Memory B cell (primary cell): ENCODE data around the gene ONECUT1.

Source experiments
- ATAC-seq: fragments of 150-1000 bp; cut with Tn5 transposase; 2 replicates; pipeline ENCODE4 v1.10.0; 2021; ENCODE audit warnings: low read depth, mild to moderate bottlenecking, moderate library complexity
- DNase-seq, 2 donors: peaks; one replicate each; pipeline ENCODE4 v3.0.0; 2022; ENCODE audit warnings: low spot score in 2 of 2
- H3K27ac Mint-ChIP-seq: one replicate; pipeline ENCODE4 v1.8.0; 2022; ENCODE audit warnings: mild to moderate bottlenecking, moderate library complexity, mixed read lengths
- H3K27me3 Mint-ChIP-seq: one replicate; pipeline ENCODE4 v1.8.0; 2022; ENCODE audit warnings: mixed read lengths
- H3K36me3 Mint-ChIP-seq: one replicate; pipeline ENCODE4 v1.8.0; 2022; ENCODE audit warnings: mild to moderate bottlenecking, mixed read lengths
- H3K4me1 Mint-ChIP-seq: one replicate; pipeline ENCODE4 v1.8.0; 2022; ENCODE audit warnings: mixed read lengths
- H3K4me3 Mint-ChIP-seq: one replicate; pipeline ENCODE4 v1.8.0; 2022; ENCODE audit warnings: mild to moderate bottlenecking, moderate library complexity, mixed read lengths
- H3K9me3 Mint-ChIP-seq: one replicate; pipeline ENCODE4 v1.8.0; 2022; ENCODE audit warnings: mixed read lengths

Gene ONECUT1

DNA sequence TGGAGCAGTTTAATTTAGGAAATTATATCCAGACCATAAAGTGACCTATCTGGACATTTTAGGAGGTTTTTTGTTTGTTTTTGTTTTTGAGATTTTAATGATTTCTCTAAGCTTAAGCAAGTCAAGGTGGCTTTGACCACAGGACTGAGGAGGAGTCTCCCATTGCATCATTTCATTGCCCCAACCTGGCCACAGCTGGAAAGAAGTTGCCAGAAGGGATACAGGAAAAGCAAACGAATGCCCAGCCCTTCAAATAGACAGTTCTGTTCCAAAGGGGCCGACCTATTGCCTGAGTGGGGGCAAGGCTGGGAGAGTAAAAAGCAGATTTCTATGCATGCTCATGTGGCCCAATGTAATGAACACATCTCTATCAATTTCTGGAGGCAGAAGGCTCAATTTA lies 12.0 kb upstream of the ONECUT1 start:
- DNase-seq (no peak), ATAC-seq (no peak)
- Mint-ChIP-seq H3K27me3 (peaks cover 30% of the 10 kb centered on the region), H3K9me3 (peaks cover 2% of the 10 kb centered on the region), H3K4me3 (no peak overlapping the region), H3K4me1 (peaks cover 10% of the 10 kb centered on the region), H3K27ac (no peak overlapping the region), H3K36me3 (peaks cover 2% of the 10 kb centered on the region)

DNA sequence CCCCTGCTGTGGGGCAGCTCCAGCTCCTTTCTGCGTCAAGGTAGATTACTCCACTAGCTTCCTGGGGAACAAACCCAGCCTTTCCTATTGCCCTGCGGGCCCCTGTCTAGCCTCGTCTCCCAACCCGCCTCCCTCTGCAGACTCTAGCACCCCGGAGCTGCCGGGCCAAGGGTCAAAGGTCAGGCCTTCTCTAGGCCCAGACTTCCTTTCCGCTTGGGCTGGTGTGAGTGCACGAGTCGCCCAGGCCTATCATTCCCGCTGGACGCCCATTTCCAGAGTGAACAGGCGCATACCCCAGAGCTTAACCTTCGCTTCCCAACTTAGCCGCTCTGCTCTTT lies 11.6 kb upstream of the ONECUT1 start:
- peaks cover 33% of the 10 kb centered on the region for H3K27me3 Mint-ChIP-seq
- H3K4me1 Mint-ChIP-seq: peaks cover 14% of the 10 kb centered on the region
- peaks cover 6% of the 10 kb centered on the region for H3K9me3 Mint-ChIP-seq
- H3K27ac Mint-ChIP-seq: no peak overlapping the region
- ATAC-seq (no peak), DNase-seq (no peak)
- no peak overlapping the region for H3K4me3 Mint-ChIP-seq
- peaks cover 5% of the 10 kb centered on the region for H3K36me3 Mint-ChIP-seq

DNA sequence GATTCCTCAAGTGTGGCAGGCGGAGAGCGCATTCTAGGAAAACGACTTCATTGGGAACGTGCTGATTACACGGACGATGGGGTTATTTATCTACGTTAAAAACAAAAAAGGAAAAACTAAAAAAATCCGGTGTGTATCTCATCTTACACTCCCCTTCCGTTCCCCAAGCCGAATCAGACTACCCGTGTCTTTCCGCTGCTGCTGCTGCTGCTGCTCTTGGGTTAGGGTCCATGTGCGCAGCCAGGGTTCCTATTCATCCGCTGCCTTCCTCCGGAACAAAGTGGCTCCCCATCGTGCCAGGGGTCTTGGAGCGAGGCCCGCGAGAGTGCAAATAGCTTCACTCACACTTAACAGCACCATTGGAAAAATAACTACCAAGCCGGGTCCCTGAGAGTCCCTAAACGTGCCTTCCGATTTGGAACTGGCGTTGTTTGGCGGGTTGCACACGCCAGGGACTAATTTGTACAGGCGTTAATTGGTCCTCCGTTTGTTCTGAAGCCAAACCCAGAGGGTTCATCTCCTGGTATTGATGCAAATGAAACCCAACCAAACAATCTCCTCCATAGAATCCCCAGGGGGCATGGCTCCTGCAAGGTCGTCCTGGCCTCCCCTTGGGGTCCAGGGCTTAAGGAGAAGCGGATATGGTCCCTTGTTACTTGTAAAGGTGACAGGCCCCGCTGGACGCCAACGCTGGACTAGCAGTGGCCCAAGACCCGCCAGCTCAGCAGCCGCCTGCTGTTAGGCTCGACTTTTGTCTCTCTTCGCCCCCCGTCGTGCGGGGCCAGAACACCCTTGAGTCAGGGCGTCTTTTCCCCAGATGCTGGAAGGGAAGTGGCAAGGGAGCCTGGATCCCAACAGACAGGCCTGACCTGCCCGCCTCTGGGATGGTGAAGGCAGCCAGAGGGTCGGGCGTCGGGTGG lies 11.0 kb upstream of the ONECUT1 start:
- peaks cover 6% of the 10 kb centered on the region for H3K36me3 Mint-ChIP-seq
- peak overlapping the region; percentile 41 for H3K27ac Mint-ChIP-seq
- H3K9me3 Mint-ChIP-seq: peaks cover 6% of the 10 kb centered on the region
- peaks cover 14% of the 10 kb centered on the region for H3K4me1 Mint-ChIP-seq
- peaks cover 37% of the 10 kb centered on the region for H3K27me3 Mint-ChIP-seq
- DNase-seq: no peak
- no peak overlapping the region for H3K4me3 Mint-ChIP-seq
- ATAC-seq: no peak

DNA sequence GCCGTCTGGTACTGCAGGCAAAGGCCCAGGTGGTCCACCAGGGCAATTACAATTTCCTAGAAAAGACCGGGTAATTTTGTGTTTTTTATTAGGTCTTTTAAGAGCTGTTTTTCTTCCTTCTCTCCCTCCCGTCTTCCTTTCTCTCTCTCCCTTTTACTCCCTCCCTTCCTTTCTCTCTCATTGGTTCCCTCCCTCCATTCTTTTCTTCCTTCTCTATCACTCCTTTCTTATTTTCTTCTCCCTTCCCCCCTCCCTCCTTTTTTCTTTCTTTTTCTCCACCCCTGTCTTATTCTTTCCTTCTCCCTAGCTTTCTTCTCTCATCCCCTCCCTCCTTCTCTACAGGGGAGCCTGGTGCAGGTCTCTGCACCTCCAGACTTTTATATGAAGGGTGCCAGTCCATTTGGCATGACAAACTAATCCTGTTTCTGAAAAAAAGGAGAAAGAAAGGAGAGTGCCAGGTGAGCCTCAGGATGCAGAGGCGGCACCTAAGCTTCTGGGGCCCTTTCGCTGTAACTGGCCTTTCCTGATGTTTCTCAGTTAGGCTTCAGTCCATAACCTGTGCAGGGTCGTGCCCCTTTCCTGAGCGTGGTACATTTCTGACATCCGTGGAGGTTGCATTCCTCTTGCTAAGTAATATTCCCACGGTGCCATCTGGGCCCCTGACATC lies 9.1 kb upstream of the ONECUT1 start:
- Mint-ChIP-seq H3K27ac (peak overlapping the region; percentile 67), H3K36me3 (peaks cover 6% of the 10 kb centered on the region), H3K4me1 (peaks cover 7% of the 10 kb centered on the region)

DNA sequence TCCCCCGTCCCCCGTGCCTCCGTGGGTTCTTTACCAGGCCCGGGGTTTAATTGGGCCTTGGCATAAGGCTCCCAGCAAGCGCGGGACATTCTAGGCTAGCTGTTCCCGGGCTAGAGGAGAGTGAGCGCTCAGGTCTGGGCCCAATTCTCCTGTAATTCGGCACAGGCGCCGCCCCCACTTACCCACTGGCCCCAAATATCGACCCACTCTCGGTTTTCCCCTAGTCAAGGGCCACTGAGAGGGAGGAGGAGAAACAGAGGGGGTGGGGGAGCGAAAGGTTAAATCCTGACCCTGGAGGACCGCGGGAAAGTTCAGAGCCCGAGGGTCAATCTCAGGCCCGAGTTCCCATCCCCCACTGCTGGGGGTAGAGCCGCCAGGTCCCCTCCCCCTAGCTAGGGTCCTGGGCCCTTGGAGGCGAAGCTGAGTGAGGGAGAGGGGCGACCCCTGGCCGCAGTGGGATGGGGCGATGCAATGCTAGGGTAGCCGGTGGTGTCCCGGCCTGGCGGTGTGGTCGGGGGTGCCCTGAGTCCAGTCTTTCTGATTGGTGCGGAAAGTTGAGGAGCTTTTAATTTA lies 8.5 kb upstream of the ONECUT1 start:
- Mint-ChIP-seq H3K4me3 (no peak overlapping the region), H3K36me3 (peaks cover 6% of the 10 kb centered on the region), H3K9me3 (peaks cover 11% of the 10 kb centered on the region), H3K27me3 (peaks cover 44% of the 10 kb centered on the region), H3K4me1 (peaks cover 7% of the 10 kb centered on the region), H3K27ac (peak overlapping the region; percentile 67)
- peak in 1 of 2 donors; percentile 17 for DNase-seq
- no peak for ATAC-seq

More for the DNA sequence above, 9.1 kb upstream of the ONECUT1 start:
- DNase-seq: no peak
- H3K4me3 Mint-ChIP-seq: no peak overlapping the region
- ATAC-seq: no peak
- peaks cover 10% of the 10 kb centered on the region for H3K9me3 Mint-ChIP-seq
- peaks cover 43% of the 10 kb centered on the region for H3K27me3 Mint-ChIP-seq

DNA sequence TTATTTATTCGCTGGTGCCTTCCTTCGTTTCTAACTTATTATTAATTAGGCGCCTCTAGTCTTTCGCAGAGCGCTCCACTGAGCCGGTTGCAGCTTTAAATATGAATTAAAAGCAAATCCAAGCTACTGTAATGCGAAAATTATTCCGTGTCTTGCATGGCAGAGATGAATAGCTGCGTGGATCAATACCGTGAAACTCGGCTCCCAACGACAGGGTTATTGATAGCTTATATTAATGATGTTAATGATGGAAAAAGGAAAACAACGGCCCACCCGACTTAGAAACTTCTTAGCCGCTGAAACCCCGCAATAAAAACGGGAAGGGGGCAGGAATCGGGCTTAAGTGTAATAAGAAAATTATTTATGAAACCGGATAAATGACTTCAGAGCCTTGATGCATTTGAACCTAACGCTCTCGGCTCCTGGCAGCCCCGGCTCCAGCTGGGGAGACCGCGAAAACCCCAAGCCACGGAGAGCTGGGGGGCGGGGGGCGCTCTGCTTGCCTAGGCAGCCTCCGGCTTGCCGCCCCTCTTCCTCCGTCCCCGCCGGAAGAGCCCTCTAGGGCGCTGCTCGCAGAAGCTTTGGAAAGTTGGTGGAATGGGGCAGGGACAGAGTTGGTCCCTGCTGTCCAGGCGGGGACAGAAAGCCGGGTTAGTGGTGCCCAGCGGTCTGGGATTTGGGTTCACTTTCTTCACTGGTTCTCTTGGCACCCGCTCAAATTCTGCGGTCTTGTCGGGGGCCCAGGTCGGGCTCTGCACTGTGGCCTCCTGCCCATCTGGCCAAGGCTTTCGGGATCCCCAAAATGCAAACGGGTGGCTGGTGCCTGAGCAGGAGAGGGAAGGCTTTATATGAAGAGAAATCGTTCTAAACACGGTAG lies 7.7 kb upstream of the ONECUT1 start:
- ATAC-seq: no peak
- H3K27ac Mint-ChIP-seq: peak overlapping the region; percentile 35
- H3K9me3 Mint-ChIP-seq: peaks cover 12% of the 10 kb centered on the region
- H3K4me1 Mint-ChIP-seq: peaks cover 7% of the 10 kb centered on the region
- H3K4me3 Mint-ChIP-seq: no peak overlapping the region
- peak in 1 of 2 donors; percentile 18 for DNase-seq
- peaks cover 42% of the 10 kb centered on the region for H3K27me3 Mint-ChIP-seq
- peaks cover 6% of the 10 kb centered on the region for H3K36me3 Mint-ChIP-seq

DNA sequence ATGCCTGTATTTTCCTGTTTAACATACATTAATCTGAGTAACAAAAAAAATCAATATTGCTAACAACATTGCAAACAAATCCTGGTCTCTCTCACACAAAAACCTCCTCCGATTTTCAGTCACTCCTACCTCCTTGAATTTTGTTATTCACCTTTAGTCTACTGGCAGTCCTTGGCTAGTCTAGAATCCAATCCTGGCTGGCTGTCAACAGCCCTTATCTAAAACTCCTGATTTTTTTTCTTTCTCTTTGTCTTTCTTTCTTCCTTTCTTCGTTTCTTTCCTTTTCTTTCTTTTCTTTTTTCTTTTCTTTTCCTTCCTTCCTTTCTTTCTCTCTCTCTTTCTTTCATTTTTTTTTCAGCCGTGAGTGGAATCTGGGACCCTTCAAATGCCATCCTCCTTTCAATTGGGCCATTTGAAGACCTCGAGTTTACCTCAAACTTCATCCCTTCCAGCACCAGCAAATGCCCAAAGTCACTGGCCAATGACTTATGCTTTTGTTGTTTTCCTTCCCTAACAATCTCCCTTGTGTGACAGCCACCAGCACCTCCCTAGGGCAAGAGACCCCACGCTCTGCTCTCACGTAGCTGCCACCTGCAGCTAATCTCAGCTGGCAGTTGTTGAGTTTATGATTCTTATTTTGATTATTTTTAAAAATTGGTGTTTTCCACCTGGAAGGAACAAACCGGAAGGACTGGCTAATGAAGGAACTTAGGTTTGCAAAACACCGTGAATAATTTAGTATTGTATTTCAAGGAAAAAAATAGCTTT lies 6.8 kb upstream of the ONECUT1 start:
- peaks cover 41% of the 10 kb centered on the region for H3K27me3 Mint-ChIP-seq
- H3K27ac Mint-ChIP-seq: peak overlapping the region; percentile 46
- peaks cover 6% of the 10 kb centered on the region for H3K36me3 Mint-ChIP-seq
- peaks cover 12% of the 10 kb centered on the region for H3K9me3 Mint-ChIP-seq
- ATAC-seq (no peak), DNase-seq (no peak)
- H3K4me1 Mint-ChIP-seq: peaks cover 7% of the 10 kb centered on the region
- H3K4me3 Mint-ChIP-seq: no peak overlapping the region

DNA sequence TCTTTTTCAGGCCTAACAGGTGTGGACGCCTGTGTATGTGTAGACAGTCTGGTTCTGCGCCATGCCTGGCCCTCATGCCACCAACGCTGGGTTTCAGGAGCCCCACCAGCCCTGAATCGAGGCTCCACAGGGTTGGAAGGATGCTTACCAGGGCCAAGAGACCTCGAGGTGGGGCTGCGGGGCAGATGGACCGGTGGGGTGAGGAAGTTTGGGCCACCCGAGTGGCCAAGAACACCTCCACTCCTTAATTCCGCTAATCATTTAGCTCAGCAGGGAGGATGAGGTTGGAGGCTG lies 6.0 kb upstream of the ONECUT1 start:
- H3K27ac Mint-ChIP-seq: no peak overlapping the region

DNA sequence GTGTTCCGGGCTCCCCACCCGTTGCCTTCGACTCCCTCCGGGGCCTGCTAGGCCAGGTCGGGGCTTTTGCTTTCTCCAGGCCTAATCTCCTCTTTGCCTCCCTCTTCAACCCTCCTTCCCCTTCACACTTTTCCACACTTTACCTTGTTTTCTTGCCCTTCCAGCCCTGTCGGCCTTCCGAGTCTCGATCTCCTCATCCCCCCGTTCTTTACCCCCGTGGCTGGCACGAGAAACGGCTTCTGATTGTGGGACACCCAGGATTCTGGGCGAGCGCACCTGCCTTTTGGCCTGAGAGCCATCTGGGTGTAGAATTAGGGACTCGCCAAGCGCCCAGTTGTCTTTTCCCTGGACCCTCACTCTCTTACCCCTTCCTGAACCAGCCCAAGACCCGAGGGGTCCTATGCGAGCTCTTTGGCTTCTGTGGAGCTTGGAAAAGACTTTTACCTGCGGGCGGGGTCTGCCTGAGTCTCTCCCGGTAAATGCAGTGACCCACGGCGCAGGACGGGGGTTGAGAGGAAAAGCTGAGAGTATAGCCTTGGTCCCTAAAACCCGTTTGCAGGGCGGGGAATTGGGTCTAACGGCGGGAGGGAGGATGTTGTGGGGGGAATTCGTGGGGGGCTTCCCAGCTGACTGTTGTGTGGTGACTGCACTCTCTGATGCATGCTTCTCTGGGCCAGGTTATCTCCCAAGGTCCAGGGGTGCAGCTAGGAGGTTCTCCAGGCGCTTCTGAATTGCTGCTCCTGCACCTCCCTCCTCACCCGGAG lies 5.5 kb upstream of the ONECUT1 start:
- H3K9me3 Mint-ChIP-seq: peaks cover 10% of the 10 kb centered on the region
- no peak overlapping the region for H3K4me3 Mint-ChIP-seq

More for the DNA sequence above, 6.0 kb upstream of the ONECUT1 start:
- H3K4me3 Mint-ChIP-seq: no peak overlapping the region
- peaks cover 12% of the 10 kb centered on the region for H3K9me3 Mint-ChIP-seq
- ATAC-seq (no peak), DNase-seq (no peak)
- peaks cover 39% of the 10 kb centered on the region for H3K27me3 Mint-ChIP-seq
- H3K36me3 Mint-ChIP-seq: peaks cover 6% of the 10 kb centered on the region
- peaks cover 7% of the 10 kb centered on the region for H3K4me1 Mint-ChIP-seq

DNA sequence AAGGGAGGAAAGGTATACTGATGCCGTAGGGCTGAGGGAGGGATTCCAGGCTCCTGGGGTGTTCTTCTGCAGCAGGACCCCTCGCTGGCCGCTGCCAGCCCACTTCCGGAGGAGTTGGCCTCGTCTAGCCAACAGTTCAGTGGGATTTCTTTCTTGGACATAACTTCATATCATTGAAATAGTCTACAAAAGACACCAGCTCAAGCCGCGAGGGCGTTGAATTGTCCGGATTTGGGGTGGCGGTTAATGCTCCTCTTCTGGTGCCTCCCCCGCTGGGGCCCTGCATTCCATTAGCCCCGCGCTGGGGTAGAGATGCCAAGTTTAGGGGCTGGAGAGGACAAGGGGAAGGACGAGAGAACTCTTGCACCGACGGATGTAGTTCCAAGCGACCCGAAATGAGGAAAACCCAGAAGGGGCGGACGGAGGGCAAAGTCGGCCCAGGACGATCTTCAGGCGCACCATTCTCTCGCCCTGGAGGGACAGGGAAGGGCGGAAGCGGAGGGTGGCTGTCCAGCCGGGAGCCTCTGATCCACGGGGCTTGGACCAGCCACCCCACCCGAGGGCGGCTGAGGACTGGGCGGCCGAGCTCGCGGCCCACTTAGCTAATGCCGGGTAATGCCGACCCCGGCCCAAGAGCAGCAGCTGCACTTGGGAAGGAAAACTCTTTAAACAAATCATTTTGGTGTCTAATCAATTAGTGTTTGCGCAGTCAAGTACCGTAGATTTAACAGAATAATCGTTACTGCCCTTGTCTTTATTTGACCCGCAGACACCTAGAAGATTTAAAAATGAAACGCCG lies 4.7 kb upstream of the ONECUT1 start:
- no peak for ATAC-seq

More for the DNA sequence above, 5.5 kb upstream of the ONECUT1 start:
- Mint-ChIP-seq H3K36me3 (peaks cover 6% of the 10 kb centered on the region), H3K4me1 (peaks cover 7% of the 10 kb centered on the region), H3K27ac (peak overlapping the region; percentile 20), H3K27me3 (peaks cover 36% of the 10 kb centered on the region)
- ATAC-seq: no peak
- no peak for DNase-seq

DNA sequence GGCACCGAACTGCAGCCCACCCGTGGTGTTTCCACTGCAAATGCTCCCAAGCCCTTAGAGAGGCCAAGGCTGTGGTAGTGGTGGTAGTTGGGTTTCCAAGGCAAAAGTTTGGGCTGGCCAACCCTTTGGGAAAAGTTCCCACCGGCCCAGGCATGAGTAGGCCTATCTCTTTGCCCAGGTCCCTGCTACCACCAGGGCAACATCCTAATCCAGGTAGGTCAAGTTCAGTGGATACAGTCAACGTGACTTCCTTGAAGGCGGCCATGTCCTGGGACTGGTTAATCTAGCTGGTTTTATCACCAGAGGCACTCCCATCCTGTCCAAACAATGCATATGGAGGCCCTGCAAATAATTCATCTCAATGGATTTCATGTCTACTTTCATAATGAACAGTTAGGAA lies 1.6 kb upstream of the ONECUT1 start:
- peaks cover under 1% of the 10 kb centered on the region for H3K36me3 Mint-ChIP-seq
- peaks cover 7% of the 10 kb centered on the region for H3K9me3 Mint-ChIP-seq
- no peak for ATAC-seq
- peaks cover 9% of the 10 kb centered on the region for H3K4me1 Mint-ChIP-seq
- H3K27me3 Mint-ChIP-seq: peaks cover 32% of the 10 kb centered on the region
- H3K27ac Mint-ChIP-seq: no peak overlapping the region
- H3K4me3 Mint-ChIP-seq: no peak overlapping the region
- DNase-seq: peak in 1 of 2 donors; percentile 18

More for the DNA sequence above, 4.7 kb upstream of the ONECUT1 start:
- H3K27me3 Mint-ChIP-seq: peaks cover 33% of the 10 kb centered on the region
- peak overlapping the region; percentile 53 for H3K27ac Mint-ChIP-seq
- H3K36me3 Mint-ChIP-seq: peaks cover 6% of the 10 kb centered on the region
- peaks cover 10% of the 10 kb centered on the region for H3K9me3 Mint-ChIP-seq
- DNase-seq: no peak
- peaks cover 8% of the 10 kb centered on the region for H3K4me1 Mint-ChIP-seq
- H3K4me3 Mint-ChIP-seq: no peak overlapping the region
